ENCODE measurements around the gene CLEC19A.
"Not testable (repeated sequence)": the region's sequence is repeated elsewhere in the genome, so short reads cannot be mapped to it uniquely, and the experiment has no call there.

CLEC19A gene

DNA sequence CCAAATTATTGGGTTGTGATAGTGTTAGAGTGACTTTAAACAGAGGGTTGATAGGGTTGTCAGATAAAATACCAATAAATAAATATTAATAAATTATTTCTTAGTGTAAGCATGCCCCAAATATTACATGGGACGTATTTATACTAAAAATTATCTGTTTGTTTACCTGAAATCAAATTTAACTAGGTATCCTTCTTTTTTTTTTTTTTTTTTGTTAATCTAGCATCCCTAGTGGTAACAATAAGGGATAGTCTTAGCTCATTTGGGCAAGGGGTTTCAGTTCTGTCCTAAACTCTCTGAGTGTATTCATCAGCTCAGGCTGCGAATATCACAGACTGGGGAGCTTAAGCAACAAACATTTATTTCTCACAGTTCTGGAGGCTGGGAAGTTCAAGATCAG, 1.3 kb downstream of the CLEC19A start:
- no peak for DNase-seq (ENCODE audit: low read depth)

DNA sequence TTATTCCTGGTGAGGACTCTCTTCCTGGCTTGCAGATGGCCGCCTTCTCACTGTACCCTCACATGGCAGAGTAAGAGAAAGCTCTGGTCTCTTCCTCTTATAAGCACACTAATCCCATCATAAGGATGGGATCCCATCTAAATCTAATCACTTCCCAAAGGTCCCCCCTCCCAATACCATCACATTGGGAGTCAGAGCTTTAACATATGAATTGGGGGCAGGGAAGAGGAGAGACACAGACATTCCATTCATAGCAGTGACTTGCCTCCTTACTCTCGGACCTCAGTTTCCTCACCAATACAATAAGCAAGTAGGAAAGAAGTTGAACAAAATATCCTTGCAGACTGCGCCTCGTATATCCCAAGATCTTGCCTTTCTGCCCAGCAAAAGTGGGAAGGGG, 1.7 kb downstream of the CLEC19A start:
- no peak for DNase-seq (ENCODE audit: low read depth)

DNA sequence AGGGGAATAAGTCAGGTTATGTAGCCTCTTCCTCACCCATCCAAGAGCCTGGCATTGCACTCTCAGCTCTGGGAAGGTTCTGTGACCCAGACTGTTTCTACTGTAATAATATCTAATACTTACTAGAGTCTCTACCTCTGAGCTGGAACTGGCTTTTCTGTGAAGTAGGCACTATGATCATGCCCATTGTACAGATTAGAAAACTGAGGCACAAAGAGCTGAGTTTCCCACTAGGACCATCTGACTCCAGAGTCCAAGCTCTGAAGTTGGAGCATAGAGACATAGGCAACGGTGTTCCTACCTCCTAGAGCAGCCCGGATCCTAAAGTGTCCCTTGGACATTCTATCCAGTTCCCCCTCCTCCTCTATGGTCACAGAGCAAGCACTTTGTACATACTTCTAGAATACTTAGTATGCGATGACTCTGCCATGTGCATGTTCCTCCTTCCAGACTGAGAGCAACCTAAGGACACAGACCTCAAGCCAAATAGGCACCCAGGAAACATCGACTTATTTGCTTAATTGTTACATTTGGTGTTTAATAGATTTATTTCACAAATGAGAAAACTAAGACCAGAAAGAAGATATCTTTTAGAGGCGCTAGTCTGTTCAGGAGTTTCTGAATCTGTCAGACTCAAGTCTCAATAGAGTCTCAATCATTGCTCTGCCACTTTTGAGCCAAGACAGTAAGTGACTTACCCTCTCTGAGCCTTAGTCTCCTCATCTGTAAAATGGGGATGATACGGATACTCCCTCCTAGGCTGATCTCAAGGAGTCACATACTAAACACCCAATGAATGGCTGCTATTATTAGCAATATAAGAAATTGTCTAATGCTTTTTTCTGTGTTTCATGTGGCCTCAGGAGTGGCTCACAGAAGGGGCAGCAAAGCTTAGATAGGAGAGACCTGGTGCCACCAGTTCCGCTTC, 3.6 kb downstream of the CLEC19A start:
- DNase-seq (ENCODE audit: low read depth): no peak

DNA sequence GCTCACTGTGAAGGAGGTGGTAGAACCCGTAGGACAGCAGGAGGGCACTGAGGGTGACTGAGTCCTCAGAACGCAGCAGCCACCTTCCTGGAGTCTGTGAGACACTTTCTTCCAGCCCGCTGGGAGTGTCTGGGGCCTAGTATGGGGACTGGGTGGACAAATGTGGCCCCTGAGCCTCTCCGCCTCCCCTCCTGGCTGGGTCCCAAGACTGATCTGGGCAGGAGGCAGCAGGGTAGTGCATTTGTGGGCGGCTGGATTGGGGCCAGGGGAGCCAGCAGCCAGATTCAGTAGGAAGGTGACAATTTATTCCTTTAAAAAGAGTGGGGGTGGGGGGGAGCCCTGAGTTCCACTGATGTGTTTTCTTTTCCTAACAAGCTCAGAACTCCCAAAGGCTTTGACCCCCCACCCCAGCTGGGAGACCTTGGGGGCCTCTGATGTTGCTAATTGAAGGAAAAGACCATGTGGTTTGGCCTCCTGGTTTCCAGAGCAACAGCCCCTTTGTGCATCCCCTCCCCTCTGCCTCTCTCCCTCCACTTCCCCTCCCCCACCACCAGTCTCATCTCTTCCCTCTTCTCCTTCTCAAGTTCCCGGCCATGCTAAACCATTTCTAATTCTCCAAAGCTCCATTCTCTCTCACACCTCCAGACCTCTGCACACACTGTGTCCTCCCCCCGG, 4.4 kb downstream of the CLEC19A start:
- no peak for DNase-seq (ENCODE audit: low read depth)

DNA sequence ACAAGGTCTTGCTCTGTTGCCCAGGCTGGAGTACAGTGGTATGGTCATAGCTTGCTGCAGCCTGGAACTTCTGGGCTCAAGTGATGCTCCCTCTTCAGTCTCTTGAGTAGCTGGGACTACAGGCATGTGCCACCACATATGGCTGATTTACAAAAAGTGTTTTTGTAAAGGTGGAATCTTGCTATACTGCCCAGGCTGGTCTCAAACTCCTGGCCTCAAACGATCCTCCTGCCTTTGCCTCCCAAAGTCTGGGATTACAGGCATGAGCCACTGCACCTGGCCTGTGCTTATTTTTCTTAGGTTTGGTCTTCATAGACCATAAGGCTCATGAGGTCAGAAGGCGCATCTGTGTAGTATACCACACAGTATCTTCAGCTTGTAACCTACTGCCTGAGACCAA, 5.3 kb downstream of the CLEC19A start:
- no peak for DNase-seq (ENCODE audit: low read depth)

DNA sequence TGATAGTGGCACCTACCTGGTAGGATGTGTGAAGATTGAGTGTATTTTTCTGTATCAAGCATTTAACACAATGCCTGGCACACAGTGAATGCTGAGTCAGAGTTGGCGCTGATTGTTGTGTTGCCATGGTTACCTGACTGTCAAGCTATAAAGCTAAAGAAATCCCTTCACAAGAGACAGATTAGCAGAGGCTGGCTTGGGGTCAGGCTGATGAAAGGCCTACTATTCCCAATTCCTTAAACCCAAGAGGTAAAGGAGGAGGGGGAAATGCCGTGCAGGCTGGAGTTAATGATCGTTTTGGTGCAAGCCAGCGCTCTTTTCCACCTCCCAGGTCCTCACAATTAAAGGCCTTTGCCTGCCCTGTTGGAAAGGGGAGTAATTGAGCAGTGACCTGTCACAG, 5.9 kb downstream of the CLEC19A start:
- DNase-seq (ENCODE audit: low read depth): no peak

DNA sequence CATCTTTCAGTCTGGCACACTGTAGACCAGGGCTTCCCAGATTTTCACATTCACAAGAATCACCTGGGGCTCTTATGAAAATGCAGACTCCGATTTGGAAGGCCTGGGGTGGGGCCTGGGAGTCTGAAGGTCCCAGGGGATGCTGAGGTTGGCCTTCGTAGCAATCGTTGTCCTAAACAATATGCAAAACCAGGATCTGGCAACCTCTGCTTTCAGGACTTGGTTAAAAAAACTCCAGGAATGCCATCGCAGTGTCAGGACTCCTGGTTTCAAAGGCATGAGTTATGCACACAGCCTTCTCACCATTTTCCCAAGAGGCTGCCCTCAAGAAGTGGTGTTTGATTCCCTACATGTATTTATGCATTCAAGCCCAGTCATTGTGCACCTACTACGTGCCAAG, 6.7 kb downstream of the CLEC19A start:
- DNase-seq (ENCODE audit: low read depth): no peak

DNA sequence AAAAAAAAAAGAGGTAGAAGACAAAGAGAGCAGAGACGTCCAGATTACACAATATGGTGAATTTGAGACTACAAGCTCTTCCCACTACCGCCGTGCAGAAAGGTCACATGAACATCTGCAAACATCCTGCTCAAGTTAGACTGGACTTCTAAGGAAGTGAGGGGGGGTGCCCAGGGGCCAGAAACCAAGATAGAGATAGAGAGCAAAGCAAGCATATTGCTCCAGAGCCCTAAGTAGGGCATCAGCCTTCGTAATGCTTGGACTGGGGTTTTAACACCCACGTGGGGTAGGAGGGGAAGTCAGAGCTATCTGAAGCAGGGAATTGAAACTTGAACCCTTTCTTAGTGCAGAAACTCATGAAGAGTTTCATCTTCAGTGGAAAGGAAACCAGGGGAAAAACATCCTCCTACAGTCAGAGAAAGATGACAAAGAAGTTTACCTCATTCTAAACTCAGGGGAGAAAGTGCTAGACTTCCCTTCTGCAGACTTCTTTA, 8.7 kb downstream of the CLEC19A start:
- DNase-seq (ENCODE audit: low read depth): peak; percentile 15

DNA sequence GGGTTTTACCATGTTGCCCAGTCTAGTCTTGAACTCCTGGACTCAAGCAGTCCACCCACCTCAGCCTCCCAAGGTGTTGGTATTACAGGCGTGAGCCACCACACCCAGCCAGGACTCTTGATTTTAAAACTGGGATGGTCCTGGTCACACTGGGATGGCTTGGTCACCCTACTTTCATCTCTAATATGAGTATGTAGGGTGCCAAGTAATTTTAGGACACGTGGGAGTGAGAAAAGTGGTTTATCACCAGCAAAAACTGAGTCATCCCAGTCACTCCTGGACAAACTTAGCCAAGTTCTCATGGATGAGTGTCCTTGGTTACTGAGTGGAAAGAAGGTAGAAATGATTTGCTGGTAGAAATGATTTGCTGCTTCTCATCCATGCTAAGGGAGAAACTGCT, 9.9 kb downstream of the CLEC19A start:
- DNase-seq (ENCODE audit: low read depth): no peak

DNA sequence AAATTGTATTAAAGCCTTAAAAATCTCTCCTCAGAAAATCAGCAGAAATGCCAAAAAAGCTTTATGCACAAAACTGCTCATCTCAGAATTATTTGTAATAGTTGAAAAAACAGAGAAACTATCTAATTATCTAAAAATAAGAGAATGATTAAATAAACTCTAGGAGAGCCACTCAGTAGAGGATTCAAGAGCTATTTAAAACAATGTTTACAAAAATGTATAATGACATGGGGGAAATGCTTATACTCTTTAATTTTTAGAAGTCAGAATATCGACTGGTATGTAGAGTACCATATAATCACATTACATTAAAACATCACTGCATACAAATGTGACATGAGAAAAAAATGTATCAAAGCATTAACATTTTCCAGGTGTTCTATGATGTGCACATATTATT, 11.9 kb downstream of the CLEC19A start:
- DNase-seq (ENCODE audit: low read depth): no peak

DNA sequence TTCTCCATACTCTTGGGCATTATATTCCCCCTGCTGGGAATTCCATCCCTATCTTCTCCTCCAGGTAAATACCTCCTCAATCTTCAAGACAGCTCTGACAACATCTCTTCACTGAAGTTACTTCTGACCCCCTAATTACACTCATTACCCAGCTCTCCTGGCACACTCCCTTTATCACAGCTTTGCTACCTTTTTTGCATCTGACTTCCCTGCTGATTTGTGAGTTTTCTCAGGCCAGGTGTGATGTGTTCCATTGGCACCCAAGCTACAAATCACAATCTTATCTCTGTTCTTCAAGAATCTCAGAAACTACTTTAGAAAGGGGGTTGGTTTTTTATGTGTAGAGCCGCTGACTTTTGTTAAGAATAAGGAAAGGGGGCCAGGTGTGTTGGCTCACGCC, 14.0 kb downstream of the CLEC19A start:
- no peak for DNase-seq (ENCODE audit: low read depth)

DNA sequence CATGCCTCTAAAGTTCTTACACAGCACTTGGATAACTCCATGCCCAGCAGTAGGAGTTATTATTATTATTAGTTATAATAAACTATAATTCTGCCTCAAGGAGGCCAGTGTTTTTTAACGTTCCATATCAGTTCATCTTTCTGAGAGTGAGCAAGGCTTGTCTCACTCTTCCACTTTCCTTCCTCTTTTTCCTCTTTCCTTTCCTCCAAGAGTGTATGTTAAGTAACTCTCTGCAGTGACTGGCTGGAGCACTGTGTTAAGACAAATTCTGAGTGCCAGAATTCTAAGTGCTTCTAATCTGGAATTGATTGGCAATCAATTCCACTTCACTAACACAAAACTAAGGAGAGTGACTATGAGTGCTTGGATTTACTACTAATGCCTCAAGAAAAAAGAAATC, 16.4 kb downstream of the CLEC19A start:
- no peak for DNase-seq (ENCODE audit: low read depth)

DNA sequence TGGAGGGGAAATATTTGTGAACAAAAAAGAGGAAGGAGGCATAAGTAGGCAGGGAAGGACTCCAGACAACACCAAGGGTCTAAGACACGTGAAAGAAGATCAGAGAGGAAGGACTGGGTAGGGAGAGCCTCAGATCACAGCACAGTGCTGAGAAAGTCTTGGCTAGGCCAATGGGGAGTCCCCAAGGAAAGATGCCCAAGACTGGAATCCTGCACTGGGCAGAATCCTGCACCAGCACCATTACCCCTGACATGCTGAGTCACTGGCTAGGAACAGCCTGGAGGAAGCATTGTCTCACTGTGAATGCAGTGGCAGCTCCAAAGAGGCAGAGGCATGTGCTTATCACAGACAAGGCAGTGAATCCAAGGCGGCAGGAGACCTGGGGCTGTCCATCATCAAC, 19.2 kb downstream of the CLEC19A start:
- DNase-seq (ENCODE audit: low read depth): no peak

DNA sequence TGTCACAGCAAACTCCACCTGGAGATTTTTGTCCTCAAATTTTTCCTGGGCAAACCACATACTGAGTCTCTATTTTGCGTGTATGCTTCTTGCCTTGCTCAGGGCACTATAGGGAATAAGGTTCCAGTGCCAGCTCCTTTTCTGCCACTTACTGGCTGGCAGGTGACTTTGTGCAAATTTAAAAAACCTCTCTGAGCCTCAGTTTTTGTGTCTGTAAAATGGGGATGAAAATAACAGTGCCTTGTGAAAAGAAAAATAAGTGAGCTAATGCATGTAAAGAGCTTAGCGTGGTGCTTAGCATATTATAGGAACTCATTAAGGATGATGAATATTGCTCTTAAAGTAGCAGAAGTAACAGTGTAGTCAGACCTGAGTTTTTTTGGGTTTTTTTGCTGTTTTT, 19.9 kb downstream of the CLEC19A start:
- no peak for DNase-seq (ENCODE audit: low read depth)

DNA sequence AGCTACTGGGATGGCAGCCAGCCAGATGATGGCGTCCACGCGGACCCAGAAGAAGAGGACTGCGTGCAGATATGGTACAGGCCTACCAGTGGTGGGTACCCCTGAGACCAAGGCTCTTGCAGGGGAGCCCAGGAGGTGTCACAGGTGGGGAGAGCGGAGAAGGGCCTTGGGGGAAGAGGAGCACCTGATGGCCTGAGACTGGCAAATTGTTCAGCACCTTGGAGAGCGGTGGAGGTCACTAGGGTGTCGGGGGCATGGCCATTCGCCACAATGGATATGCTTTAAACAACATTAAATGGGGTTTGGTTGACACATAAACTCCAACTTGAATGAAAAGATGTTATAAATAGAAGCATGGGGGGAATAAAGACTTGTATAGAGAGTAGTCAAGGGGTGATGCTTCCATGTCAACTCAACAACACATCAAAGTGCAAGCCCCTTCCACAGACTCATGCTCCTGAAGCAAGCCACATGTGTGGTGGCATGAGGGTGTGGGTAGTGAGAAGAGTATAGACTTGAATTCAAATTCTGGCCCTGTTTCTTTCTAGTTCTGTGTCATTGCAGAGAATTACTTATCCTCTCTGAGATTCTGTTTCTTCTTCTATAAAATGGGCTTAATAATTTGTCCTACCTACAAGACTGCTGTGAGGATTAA, 22.2 kb downstream of the CLEC19A start:
- DNase-seq (ENCODE audit: low read depth): no peak

DNA sequence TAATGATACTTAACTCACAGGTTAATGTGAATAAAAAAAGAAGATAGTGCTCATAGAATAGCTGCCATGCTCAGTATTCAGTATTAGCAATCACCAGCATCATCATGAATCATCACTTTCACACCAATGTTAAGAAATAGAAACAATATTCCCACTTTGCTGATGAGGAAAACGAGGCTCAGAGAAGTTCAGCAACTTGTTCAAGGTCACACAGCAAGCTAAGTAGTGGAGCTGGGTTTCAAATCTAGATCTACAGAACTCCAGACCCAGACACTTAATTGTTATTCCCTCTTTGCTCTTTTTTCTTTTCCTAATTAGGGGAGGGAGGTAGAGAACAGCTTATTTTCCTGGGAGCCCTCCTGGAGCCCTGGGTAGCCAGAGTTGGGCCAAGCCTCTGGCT, 22.9 kb downstream of the CLEC19A start:
- no peak for DNase-seq (ENCODE audit: low read depth)

DNA sequence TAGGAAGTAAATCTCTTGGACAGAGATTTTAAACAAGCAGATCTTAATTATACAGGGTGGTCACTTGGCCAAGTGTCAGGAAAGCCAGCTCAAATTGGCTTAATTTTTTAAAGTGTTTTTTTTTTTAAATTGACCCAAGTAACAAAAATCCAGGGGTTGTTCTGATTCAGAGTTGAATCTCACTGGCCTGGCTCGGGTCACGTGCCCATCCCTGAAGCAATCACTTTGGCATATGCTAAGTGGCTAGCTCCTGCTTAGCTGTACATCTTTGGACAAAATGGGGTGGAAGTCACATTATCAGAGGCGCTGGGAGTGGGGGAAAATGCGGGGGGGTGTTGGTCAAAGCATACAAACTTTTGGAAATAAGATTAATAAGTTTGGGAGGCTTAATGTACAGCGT, 23.6 kb downstream of the CLEC19A start:
- DNase-seq (ENCODE audit: low read depth): no peak

DNA sequence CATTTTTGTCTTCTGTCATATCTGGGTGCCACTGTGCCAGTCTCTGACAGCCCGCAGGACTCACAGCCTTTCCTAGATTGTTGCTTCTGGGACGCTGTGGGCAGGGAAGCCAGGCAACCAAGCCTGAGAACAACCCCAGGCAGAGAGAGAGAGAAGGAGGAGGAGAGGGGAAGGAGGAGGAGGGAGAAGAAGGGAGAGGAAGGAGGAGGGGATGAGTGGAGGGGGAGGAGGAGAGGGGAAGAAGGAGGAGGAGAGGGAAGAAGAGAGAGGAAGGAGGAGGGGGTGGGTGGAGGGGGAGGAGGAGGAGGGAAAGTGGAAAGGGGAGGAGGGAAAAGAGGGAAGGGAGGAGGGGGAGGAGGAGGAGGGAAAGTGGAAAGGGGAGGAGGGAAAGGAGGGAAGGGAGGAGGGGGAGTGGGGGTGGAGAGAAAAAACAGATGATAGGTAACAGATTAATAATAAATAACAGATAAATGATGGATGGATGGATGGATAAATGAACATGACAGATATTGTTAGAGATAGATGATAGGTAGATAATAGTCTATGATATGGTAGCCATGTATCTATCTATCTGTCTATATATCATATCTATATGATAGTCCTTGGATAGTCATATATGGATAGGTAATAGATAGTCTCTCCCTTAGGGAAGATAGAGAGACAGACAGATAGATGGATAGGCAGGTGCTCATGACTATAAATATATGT, 29.3 kb downstream of the CLEC19A start:
- DNase-seq (ENCODE audit: low read depth): no peak

DNA sequence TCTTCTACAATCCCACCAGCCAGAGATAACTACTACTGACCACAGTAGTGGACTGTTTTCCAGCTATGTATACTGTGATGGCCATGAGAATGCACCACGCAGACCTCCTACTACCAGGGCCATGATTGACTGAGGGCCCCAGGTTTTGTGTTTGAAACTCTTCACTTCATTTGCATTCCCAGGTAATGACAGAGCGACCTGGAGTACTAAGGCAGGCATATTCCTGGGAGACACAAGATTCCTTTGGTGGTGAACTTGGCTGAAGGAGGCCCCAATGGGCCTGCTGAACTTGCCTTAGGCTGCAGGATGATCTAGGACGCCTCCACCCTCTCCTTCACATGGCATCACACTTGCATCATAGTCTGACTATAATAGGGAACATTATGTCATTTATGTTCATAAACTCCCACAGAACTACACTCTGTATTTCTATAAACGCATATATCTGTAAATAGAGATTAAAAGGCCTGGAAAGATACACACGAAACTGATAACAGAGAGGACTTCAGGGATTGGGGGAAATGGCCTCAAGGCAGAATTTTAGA, 30.4 kb downstream of the CLEC19A start:
- DNase-seq (ENCODE audit: low read depth): no peak

DNA sequence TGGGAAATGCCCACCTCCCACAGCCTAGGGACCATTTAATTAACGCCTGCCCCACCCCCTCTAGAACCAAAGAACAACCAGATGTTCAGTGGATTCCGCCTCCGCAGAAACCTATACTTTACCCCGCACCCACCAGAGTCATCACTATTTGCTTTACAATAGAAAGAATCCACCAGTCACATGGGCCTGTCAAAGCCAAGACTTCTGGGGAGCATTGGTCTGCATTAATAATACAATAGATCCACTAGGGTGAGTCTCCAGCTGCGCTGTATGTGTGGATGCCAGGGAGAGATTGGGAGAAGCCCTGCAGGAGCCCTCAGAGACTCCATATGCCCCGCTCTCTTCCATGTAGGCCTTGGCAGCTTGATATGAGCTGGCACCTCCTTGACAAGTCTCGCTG, 31.3 kb downstream of the CLEC19A start:
- DNase-seq (ENCODE audit: low read depth): no peak

DNA sequence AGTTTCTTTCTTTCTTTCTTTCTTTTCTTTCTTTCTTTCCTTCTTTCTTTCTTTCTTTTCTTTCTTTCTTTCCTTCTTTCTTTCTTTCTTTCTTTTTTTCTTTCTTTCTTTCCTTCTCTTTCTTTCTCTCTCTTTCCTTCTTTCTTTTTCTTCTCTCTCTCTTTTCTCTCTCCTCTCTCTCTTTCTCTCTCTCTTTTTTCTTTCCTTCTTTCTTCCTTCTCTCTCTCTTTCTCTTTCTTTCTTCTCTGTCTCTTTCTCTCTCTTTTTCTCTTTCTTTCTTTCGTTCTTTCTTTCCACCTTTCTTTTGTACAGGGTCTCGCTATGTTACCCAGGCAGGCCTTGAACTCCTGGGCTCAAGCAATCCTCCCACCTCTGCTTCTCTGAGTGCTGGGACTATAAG, 35.7 kb downstream of the CLEC19A start:
- DNase-seq (ENCODE audit: low read depth): not testable (repeated sequence)

DNA sequence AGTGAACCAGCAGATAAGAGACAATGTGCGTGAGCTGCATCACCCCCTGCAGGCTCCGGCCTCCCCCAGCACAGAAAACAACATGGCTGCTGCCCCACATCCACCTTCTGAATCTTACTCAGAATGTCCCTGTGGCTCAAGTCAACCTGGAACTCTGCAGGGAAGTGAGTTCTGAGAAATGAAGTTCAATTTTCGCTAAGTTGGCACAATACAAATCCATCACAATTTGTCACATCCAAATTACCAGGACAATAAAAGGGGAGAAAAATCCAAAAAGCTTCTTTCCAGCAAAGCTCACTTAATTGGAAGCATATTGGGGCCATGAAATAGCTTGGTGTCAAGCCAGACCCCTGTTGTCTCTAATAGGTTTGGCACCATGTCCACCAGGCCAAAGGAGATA, 38.1 kb downstream of the CLEC19A start:
- no peak for DNase-seq (ENCODE audit: low read depth)

Measured in activated T-helper 9 cell treated with anti-CD3 and anti-CD28 coated beads, Interleukin-2, amount 50 U/mL, for 16 hours (primary cell).